SW 1271 (cell line): ENCODE measurements around the gene ANKDD1A.

Source experiments
- DNase-seq, 2 experiments: peaks; one replicate each; lab custom pipeline; 2025; lab: John Stamatoyannopoulos, UW

ANKDD1A gene

GRCh38 chr15:64923546-64923945 lies 11.8 kb downstream of the ANKDD1A start:
- no peak for DNase-seq

GRCh38 chr15:64925335-64926330 lies 13.9 kb downstream of the ANKDD1A start:
- DNase-seq, result no peak

- no peak for DNase-seq
Observed at GRCh38 chr15:64926661-64927060, 15.0 kb downstream of the ANKDD1A start.

- no peak for DNase-seq
Observed at GRCh38 chr15:64928626-64929220, 17.0 kb downstream of the ANKDD1A start.

- no peak for DNase-seq
Observed at GRCh38 chr15:64930019-64930652, 18.4 kb downstream of the ANKDD1A start.

GRCh38 chr15:64930778-64931371 lies 19.2 kb downstream of the ANKDD1A start:
- DNase-seq, result no peak

- no peak for DNase-seq
Observed at GRCh38 chr15:64931381-64931780, 19.7 kb downstream of the ANKDD1A start.

- DNase-seq, result no peak
Observed at GRCh38 chr15:64934023-64934422, 22.3 kb downstream of the ANKDD1A start.

- no peak for DNase-seq
Observed at GRCh38 chr15:64938192-64938591, 26.5 kb downstream of the ANKDD1A start.

- DNase-seq, result no peak
Observed at GRCh38 chr15:64942356-64942755, 30.7 kb downstream of the ANKDD1A start.

GRCh38 chr15:64943512-64944225 lies 32.0 kb downstream of the ANKDD1A start:
- DNase-seq, result no peak

GRCh38 chr15:64944961-64945360 lies 33.3 kb downstream of the ANKDD1A start:
- DNase-seq, result no peak

GRCh38 chr15:64947211-64947610 lies 35.5 kb downstream of the ANKDD1A start:
- DNase-seq, result no peak

GRCh38 chr15:64948916-64949315 lies 37.2 kb downstream of the ANKDD1A start:
- DNase-seq, result no peak

- peak in 1 of 2 experiments; percentile 9 for DNase-seq
Observed at GRCh38 chr15:64949383-64950186, 37.9 kb downstream of the ANKDD1A start.

GRCh38 chr15:64950888-64951287 lies 39.2 kb downstream of the ANKDD1A start:
- peak in 1 of 2 experiments; percentile 14 for DNase-seq

- DNase-seq, result no peak
Observed at GRCh38 chr15:64951777-64952418, 40.2 kb downstream of the ANKDD1A start.

GRCh38 chr15:64954395-64954794 lies 42.7 kb downstream of the ANKDD1A start:
- no peak for DNase-seq

GRCh38 chr15:64959128-64959527 lies 47.4 kb downstream of the ANKDD1A start:
- DNase-seq, result no peak

GRCh38 chr15:64960153-64960552 lies 48.5 kb downstream of the ANKDD1A start:
- DNase-seq, result no peak
